Activated CD4-positive, alpha-beta T cell treated with anti-CD3 and anti-CD28 coated beads, Interleukin-2, amount 50 U/mL, for 48 hours (primary cell): ENCODE data around the gene TTLL12.

ENCODE experiments used
- DNase-seq, 2 experiments: peaks; one replicate each; pipeline ENCODE4 v3.0.0-alpha.2; 2020

The TTLL12 gene

GRCh38 chr22:43213051-43213450, 26.1 kb upstream of the TTLL12 start:
- DNase-seq, result no peak

- no peak for DNase-seq
Observed at GRCh38 chr22:43212434-43212952, 25.6 kb upstream of the TTLL12 start.

- no peak for DNase-seq
Observed at GRCh38 chr22:43211941-43212433, 25.1 kb upstream of the TTLL12 start.

- DNase-seq, result no peak
Observed at GRCh38 chr22:43210631-43211515, 23.9 kb upstream of the TTLL12 start.

- no peak for DNase-seq
Observed at GRCh38 chr22:43209971-43210370, 23.0 kb upstream of the TTLL12 start.

GRCh38 chr22:43209523-43209890, 22.6 kb upstream of the TTLL12 start:
- no peak for DNase-seq

- DNase-seq, result no peak
Observed at GRCh38 chr22:43208703-43209522, 22.0 kb upstream of the TTLL12 start.

GRCh38 chr22:43207849-43208702, 21.1 kb upstream of the TTLL12 start:
- DNase-seq, result no peak

GRCh38 chr22:43207386-43207785, 20.5 kb upstream of the TTLL12 start:
- no peak for DNase-seq

- DNase-seq, result no peak
Observed at GRCh38 chr22:43206509-43207161, 19.7 kb upstream of the TTLL12 start.

- DNase-seq, result no peak
Observed at GRCh38 chr22:43205748-43206508, 19.0 kb upstream of the TTLL12 start.

- peak in 1 of 2 experiments; percentile 5 for DNase-seq
Observed at GRCh38 chr22:43205261-43205691, 18.3 kb upstream of the TTLL12 start.

GRCh38 chr22:43203471-43203981, 16.6 kb upstream of the TTLL12 start:
- DNase-seq, result no peak

GRCh38 chr22:43202756-43203410, 15.9 kb upstream of the TTLL12 start:
- DNase-seq, result no peak

GRCh38 chr22:43202326-43202725, 15.4 kb upstream of the TTLL12 start:
- DNase-seq, result no peak

GRCh38 chr22:43201486-43202219, 14.7 kb upstream of the TTLL12 start:
- DNase-seq, result no peak

- DNase-seq, result no peak
Observed at GRCh38 chr22:43200555-43200954, 13.6 kb upstream of the TTLL12 start.

- DNase-seq, result no peak
Observed at GRCh38 chr22:43200031-43200430, 13.1 kb upstream of the TTLL12 start.

GRCh38 chr22:43199541-43199940, 12.6 kb upstream of the TTLL12 start:
- no peak for DNase-seq

GRCh38 chr22:43198936-43199335, 12.0 kb upstream of the TTLL12 start:
- no peak for DNase-seq
